GM23338 (cell line): ENCODE data around the gene GNAO1. TPM values are rescaled to one million over a fixed set of nuclear protein-coding genes. Genes with fewer than 3 reads are reported as not detected.
A peak's percentile ranks its signal among the peaks of the same experiment; 100 is the strongest.

Source experiments
- ATAC-seq: fragments of 200-7000 bp; cut with Tn5 transposase; 3 replicates; pipeline ENCODE4 v1.9.1; 2020
- DNase-seq: peaks from one replicate; pipeline ENCODE4 v3.0.0-alpha.2; 2015; ENCODE audit warnings: low spot score
- H2AFZ ChIP-seq: fragments of 200-600 bp; sonication (generic); 2 replicates; pipeline ENCODE4 v1.8.0; 2016; ENCODE audit warnings: antibody characterized with exemption, mild to moderate bottlenecking, moderate library complexity
- H3F3A ChIP-seq: fragments of 200-600 bp; sonication (generic); replicated peaks from 2 replicates; pipeline ENCODE4 v1.8.0; 2017; ENCODE audit warnings: antibody characterized with exemption, mixed run types, low read depth
- H3K27ac ChIP-seq: fragments of 200-600 bp; sonication (generic); 2 replicates; pipeline ENCODE4 v1.6.1; 2016; ENCODE audit warnings: low read depth
- H3K27me3 ChIP-seq: fragments of 200-600 bp; sonication (generic); 2 replicates; pipeline ENCODE4 v1.8.0; 2016; ENCODE audit warnings: mild to moderate bottlenecking, mixed run types, moderate library complexity; ENCODE audit not compliant: insufficient read depth
- H3K36me3 ChIP-seq: fragments of 200-600 bp; sonication (generic); 2 replicates; pipeline ENCODE4 v1.8.0; 2016; ENCODE audit warnings: mild to moderate bottlenecking; ENCODE audit not compliant: insufficient read depth
- H3K4me1 ChIP-seq: fragments of 200-600 bp; sonication (generic); 2 replicates; pipeline ENCODE4 v1.8.0; 2016; ENCODE audit warnings: mild to moderate bottlenecking, moderate library complexity; ENCODE audit not compliant: insufficient read depth
- H3K4me2 ChIP-seq: fragments of 200-600 bp; sonication (generic); 2 replicates; pipeline ENCODE4 v1.7.1; 2017; ENCODE audit warnings: mixed run types
- H3K4me3 ChIP-seq: fragments of 200-600 bp; sonication (generic); 2 replicates; pipeline ENCODE4 v1.6.1; 2016; ENCODE audit warnings: mixed run types
- H3K79me2 ChIP-seq: fragments of 200-600 bp; sonication (generic); replicated peaks from 2 replicates; pipeline ENCODE4 v1.8.0; 2017; ENCODE audit warnings: mild to moderate bottlenecking; ENCODE audit not compliant: insufficient read depth
- H3K9me2 ChIP-seq: fragments of 200-600 bp; sonication (generic); 2 replicates; pipeline ENCODE4 v1.8.0; 2017; ENCODE audit not compliant: insufficient read depth
- H4K20me1 ChIP-seq: fragments of 200-600 bp; sonication (generic); replicated peaks from 2 replicates; pipeline ENCODE4 v1.8.0; 2017; ENCODE audit warnings: mild to moderate bottlenecking; ENCODE audit not compliant: insufficient read depth
- H3K27ac Mint-ChIP-seq: 2 replicates; pipeline ENCODE4 v1.8.0; 2020; ENCODE audit warnings: inconsistent platforms, mild to moderate bottlenecking, moderate library complexity, mixed read lengths
- H3K27me3 Mint-ChIP-seq: 3 replicates; pipeline ENCODE4 v1.8.0; 2022; ENCODE audit warnings: low read depth, mild to moderate bottlenecking, moderate library complexity, mixed read lengths, inconsistent platforms; ENCODE audit not compliant: insufficient read depth, poor library complexity
- H3K36me3 Mint-ChIP-seq: 3 replicates; pipeline ENCODE4 v1.8.0; 2021; ENCODE audit warnings: low read depth, mild to moderate bottlenecking, inconsistent platforms, moderate library complexity, mixed read lengths
- H3K4me1 Mint-ChIP-seq: 3 replicates; pipeline ENCODE4 v1.8.0; 2020; ENCODE audit warnings: mild to moderate bottlenecking, inconsistent platforms, mixed read lengths
- H3K4me3 Mint-ChIP-seq: 3 replicates; pipeline ENCODE4 v1.8.0; 2021; ENCODE audit warnings: moderate library complexity, mild to moderate bottlenecking, inconsistent platforms, mixed read lengths
- H3K9me3 Mint-ChIP-seq: 3 replicates; pipeline ENCODE4 v1.8.0; 2020; ENCODE audit warnings: moderate library complexity, mild to moderate bottlenecking, inconsistent platforms, mixed read lengths
- CREB1 ChIP-seq: fragments of 250-450 bp; sonication (Bioruptor Pico); IDR thresholded peaks from 2 replicates; pipeline ENCODE4 v1.5.0; 2020; ENCODE audit warnings: low read depth, mild to moderate bottlenecking, moderate library complexity
- EZH2 ChIP-seq: fragments of 200-600 bp; sonication (generic); IDR thresholded peaks from one replicate; pipeline ENCODE4 v1.8.0; 2017; ENCODE audit warnings: antibody characterized with exemption, mild to moderate bottlenecking, low read depth; ENCODE audit not compliant: unreplicated experiment
- POLR2AphosphoS5 ChIP-seq: IDR thresholded peaks from 2 replicates; pipeline ENCODE4 v1.6.1; 2016; ENCODE audit warnings: antibody characterized with exemption, low read depth
- STAT1 ChIP-seq: IDR thresholded peaks from one replicate; pipeline ENCODE4 v1.6.1; 2016; ENCODE audit warnings: antibody characterized with exemption; ENCODE audit not compliant: unreplicated experiment
- ZNF114 ChIP-seq: fragments of 250-450 bp; sonication (Bioruptor Pico); IDR thresholded peaks from 2 replicates; pipeline ENCODE4 v1.5.0; 2020; ENCODE audit warnings: mild to moderate bottlenecking, moderate library complexity
- ZNF331 ChIP-seq: fragments of 250-450 bp; sonication (Bioruptor Pico); IDR thresholded peaks from 2 replicates; pipeline ENCODE4 v1.5.0; 2020; ENCODE audit warnings: low read depth, mild to moderate bottlenecking, moderate library complexity
- polyA plus RNA-seq: library from polyadenylated mRNA; unstranded; fragments of >200 nt; fragmentation: Nextera tagmentation; extraction: Ambion mirVana; gene quantifications from 2 replicates; pipeline ENCODE4 v1.2.1, GENCODE V29; 2016
- total RNA-seq: library from RNA; depleted of rRNA; stranded (reverse); fragments of >200 nt; shearing (Covaris generic); gene quantifications from 2 replicates; pipeline ENCODE4 v1.2.3, GENCODE V29; 2014
- TF ChIP-seq, protein P1 (sequence below), 2 experiments: fragments of 200-600 bp in 1 of 2; sonication (generic) in 1 of 2; conservative IDR thresholded peaks; 2 replicates each; pipeline versions ENCODE4 v1.5.1 to v1.6.1; 2016 to 2017; ENCODE audit warnings: antibody characterized with exemption in 2 of 2, low read depth in 2 of 2, mild to moderate bottlenecking in 2 of 2, moderate library complexity in 1 of 2
- TF ChIP-seq, protein P2 (sequence below): IDR thresholded peaks from 2 replicates; pipeline ENCODE4 v1.6.1; 2016; ENCODE audit warnings: antibody characterized with exemption
- TF ChIP-seq, protein P3 (sequence below): fragments of 250-450 bp; sonication (Bioruptor Pico); IDR thresholded peaks from 2 replicates; pipeline ENCODE4 v1.5.0; 2020; ENCODE audit warnings: mild to moderate bottlenecking, moderate library complexity

GNAO1 gene
- total and polyA plus RNA-seq, 2 experiments from 2014 or later: 6.5 to 24.8 TPM

DNA sequence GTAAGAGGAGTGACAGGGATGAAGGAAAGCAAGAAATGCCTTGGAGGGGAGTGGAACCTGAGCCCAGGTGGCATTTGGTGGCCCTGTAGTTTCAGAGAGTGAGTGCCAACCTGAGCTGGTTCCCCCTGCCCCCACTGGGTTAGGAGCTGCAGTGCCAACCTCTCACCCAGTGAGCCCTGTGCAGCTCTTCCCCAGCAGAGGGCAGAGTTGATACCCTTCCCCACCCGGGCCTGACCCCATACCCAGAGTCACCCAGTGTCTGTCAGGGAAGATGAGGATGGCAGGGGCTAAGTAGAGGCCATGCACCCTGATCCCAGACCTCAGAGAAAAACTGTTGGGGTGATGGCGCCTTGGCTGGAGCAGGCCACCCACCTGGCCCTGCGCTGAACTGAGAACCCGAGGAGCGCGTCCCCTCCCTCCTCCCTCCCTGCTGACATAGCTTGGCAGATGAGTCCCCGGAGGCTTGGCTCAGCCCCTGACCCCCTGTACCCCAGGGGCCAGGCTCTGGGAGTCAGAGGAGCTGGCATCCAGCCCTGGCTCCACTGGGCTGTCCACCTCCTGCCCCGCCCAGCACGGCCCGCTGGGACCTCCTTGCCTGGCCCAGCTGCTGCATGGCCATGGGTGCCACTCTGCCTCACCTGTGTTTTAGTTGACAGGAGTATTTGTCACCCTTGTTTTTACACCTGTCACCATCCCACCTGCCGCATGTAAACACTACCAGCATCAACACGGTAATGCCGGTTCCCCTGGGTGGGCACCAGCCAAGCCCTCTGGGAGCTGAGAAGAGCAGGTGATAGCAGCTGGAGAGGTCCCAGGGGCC lies 120.1 kb downstream of the GNAO1 start:
- H3K27me3 Mint-ChIP-seq: peaks cover 6% of the 10 kb centered on the region
- TF ChIP-seq ZNF331 (CRISPR knock-in tag): no peak
- TF ChIP-seq, protein P1, sequence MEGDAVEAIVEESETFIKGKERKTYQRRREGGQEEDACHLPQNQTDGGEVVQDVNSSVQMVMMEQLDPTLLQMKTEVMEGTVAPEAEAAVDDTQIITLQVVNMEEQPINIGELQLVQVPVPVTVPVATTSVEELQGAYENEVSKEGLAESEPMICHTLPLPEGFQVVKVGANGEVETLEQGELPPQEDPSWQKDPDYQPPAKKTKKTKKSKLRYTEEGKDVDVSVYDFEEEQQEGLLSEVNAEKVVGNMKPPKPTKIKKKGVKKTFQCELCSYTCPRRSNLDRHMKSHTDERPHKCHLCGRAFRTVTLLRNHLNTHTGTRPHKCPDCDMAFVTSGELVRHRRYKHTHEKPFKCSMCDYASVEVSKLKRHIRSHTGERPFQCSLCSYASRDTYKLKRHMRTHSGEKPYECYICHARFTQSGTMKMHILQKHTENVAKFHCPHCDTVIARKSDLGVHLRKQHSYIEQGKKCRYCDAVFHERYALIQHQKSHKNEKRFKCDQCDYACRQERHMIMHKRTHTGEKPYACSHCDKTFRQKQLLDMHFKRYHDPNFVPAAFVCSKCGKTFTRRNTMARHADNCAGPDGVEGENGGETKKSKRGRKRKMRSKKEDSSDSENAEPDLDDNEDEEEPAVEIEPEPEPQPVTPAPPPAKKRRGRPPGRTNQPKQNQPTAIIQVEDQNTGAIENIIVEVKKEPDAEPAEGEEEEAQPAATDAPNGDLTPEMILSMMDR (conservative IDR thresholded peaks at IDR 0.05; ENCODE audit: low read depth in 2 of 2): peak; percentile 43 to 70
- no peaks in the 10 kb centered on the region for H4K20me1 ChIP-seq
- H3K27me3 ChIP-seq: no peaks in the 10 kb centered on the region
- no peaks in the 10 kb centered on the region for H3K36me3 ChIP-seq
- H3K27ac Mint-ChIP-seq: no peak overlapping the region
- H3K4me1 Mint-ChIP-seq: peaks cover 2% of the 10 kb centered on the region
- H2AFZ ChIP-seq: no peak overlapping the region
- no peaks in the 10 kb centered on the region for H3K9me3 Mint-ChIP-seq
- no peak overlapping the region for H3K4me2 ChIP-seq
- no peak overlapping the region for H3K27ac ChIP-seq
- no peaks in the 10 kb centered on the region for H3K9me2 ChIP-seq
- peak; percentile 35 for DNase-seq
- H3K4me3 ChIP-seq: no peak overlapping the region
- no peaks in the 10 kb centered on the region for H3K79me2 ChIP-seq
- no peaks in the 10 kb centered on the region for H3K4me1 ChIP-seq
- H3F3A ChIP-seq: no peaks in the 10 kb centered on the region
- no peaks in the 10 kb centered on the region for H3K36me3 Mint-ChIP-seq
- no peak overlapping the region for H3K4me3 Mint-ChIP-seq
- ATAC-seq: peak; percentile 90

DNA sequence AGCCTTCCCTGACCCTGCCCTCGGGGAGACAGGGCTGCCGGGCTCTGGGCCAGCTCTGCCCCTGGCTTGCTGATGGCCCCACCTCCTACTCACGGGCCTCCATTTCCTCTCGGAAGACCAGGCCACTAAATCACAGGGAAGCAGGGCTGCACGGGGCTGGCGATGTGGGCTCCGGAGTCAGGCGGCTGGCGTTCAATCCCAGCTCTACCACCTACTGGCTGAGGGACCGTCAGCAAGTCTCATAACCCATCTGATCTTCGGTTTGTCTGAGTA lies 120.7 kb downstream of the GNAO1 start:
- no peaks in the 10 kb centered on the region for H3K36me3 ChIP-seq
- no peak for TF ChIP-seq ZNF114 (CRISPR knock-in tag)
- no peak for TF ChIP-seq POLR2AphosphoS5
- no peak for TF ChIP-seq STAT1
- TF ChIP-seq, protein P2, sequence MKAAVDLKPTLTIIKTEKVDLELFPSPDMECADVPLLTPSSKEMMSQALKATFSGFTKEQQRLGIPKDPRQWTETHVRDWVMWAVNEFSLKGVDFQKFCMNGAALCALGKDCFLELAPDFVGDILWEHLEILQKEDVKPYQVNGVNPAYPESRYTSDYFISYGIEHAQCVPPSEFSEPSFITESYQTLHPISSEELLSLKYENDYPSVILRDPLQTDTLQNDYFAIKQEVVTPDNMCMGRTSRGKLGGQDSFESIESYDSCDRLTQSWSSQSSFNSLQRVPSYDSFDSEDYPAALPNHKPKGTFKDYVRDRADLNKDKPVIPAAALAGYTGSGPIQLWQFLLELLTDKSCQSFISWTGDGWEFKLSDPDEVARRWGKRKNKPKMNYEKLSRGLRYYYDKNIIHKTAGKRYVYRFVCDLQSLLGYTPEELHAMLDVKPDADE: no peak
- TF ChIP-seq EZH2: no peak
- TF ChIP-seq CREB1 (CRISPR knock-in tag): no peak
- TF ChIP-seq, protein P3, sequence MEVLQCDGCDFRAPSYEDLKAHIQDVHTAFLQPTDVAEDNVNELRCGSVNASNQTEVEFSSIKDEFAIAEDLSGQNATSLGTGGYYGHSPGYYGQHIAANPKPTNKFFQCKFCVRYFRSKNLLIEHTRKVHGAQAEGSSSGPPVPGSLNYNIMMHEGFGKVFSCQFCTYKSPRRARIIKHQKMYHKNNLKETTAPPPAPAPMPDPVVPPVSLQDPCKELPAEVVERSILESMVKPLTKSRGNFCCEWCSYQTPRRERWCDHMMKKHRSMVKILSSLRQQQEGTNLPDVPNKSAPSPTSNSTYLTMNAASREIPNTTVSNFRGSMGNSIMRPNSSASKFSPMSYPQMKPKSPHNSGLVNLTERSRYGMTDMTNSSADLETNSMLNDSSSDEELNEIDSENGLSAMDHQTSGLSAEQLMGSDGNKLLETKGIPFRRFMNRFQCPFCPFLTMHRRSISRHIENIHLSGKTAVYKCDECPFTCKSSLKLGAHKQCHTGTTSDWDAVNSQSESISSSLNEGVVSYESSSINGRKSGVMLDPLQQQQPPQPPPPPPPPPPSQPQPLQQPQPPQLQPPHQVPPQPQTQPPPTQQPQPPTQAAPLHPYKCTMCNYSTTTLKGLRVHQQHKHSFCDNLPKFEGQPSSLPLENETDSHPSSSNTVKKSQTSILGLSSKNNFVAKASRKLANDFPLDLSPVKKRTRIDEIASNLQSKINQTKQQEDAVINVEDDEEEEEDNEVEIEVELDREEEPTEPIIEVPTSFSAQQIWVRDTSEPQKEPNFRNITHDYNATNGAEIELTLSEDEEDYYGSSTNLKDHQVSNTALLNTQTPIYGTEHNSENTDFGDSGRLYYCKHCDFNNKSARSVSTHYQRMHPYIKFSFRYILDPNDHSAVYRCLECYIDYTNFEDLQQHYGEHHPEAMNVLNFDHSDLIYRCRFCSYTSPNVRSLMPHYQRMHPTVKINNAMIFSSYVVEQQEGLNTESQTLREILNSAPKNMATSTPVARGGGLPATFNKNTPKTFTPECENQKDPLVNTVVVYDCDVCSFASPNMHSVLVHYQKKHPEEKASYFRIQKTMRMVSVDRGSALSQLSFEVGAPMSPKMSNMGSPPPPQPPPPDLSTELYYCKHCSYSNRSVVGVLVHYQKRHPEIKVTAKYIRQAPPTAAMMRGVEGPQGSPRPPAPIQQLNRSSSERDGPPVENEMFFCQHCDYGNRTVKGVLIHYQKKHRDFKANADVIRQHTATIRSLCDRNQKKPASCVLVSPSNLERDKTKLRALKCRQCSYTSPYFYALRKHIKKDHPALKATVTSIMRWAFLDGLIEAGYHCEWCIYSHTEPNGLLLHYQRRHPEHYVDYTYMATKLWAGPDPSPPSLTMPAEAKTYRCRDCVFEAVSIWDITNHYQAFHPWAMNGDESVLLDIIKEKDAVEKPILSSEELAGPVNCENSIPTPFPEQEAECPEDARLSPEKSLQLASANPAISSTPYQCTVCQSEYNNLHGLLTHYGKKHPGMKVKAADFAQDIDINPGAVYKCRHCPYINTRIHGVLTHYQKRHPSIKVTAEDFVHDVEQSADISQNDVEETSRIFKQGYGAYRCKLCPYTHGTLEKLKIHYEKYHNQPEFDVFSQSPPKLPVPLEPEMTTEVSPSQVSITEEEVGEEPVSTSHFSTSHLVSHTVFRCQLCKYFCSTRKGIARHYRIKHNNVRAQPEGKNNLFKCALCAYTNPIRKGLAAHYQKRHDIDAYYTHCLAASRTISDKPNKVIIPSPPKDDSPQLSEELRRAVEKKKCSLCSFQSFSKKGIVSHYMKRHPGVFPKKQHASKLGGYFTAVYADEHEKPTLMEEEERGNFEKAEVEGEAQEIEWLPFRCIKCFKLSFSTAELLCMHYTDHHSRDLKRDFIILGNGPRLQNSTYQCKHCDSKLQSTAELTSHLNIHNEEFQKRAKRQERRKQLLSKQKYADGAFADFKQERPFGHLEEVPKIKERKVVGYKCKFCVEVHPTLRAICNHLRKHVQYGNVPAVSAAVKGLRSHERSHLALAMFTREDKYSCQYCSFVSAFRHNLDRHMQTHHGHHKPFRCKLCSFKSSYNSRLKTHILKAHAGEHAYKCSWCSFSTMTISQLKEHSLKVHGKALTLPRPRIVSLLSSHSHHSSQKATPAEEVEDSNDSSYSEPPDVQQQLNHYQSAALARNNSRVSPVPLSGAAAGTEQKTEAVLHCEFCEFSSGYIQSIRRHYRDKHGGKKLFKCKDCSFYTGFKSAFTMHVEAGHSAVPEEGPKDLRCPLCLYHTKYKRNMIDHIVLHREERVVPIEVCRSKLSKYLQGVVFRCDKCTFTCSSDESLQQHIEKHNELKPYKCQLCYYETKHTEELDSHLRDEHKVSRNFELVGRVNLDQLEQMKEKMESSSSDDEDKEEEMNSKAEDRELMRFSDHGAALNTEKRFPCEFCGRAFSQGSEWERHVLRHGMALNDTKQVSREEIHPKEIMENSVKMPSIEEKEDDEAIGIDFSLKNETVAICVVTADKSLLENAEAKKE (CRISPR knock-in tag): no peak

More for the DNA sequence above, 120.7 kb downstream of the GNAO1 start:
- no peak overlapping the region for H3K27ac Mint-ChIP-seq
- no peaks in the 10 kb centered on the region for H3K9me2 ChIP-seq
- no peak overlapping the region for H2AFZ ChIP-seq
- H3K79me2 ChIP-seq: no peaks in the 10 kb centered on the region
- peaks cover 7% of the 10 kb centered on the region for H3K27me3 Mint-ChIP-seq
- H3K4me3 ChIP-seq: no peak overlapping the region
- no peaks in the 10 kb centered on the region for H3F3A ChIP-seq
- no peak overlapping the region for H3K4me2 ChIP-seq
- no peak overlapping the region for H3K27ac ChIP-seq
- ATAC-seq: no peak
- H3K4me3 Mint-ChIP-seq: no peak overlapping the region
- H3K4me1 ChIP-seq: no peaks in the 10 kb centered on the region
- H3K4me1 Mint-ChIP-seq: no peaks in the 10 kb centered on the region; the same call in 2 of the 3 replicates
- no peak for DNase-seq
- no peaks in the 10 kb centered on the region for H3K27me3 ChIP-seq
- H4K20me1 ChIP-seq: no peaks in the 10 kb centered on the region
- no peaks in the 10 kb centered on the region for H3K36me3 Mint-ChIP-seq
- no peaks in the 10 kb centered on the region for H3K9me3 Mint-ChIP-seq
